Keratinocyte (primary cell): ENCODE data around the gene B3GNT2. TPM values are rescaled to one million over a fixed set of nuclear protein-coding genes. Genes with fewer than 3 reads are reported as not detected.

Source experiments
- DNase-seq: peaks from one replicate; pipeline ENCODE4 v3.0.0-alpha.2; 2011; ENCODE audit warnings: low read depth, missing footprints, low spot score
- FAIRE-seq: peaks from 2 replicates; lab custom pipeline; 2011; peaks lifted over from hg19 to GRCh38; lab: Jason Lieb, UNC
- H2AFZ ChIP-seq: 2 replicates; pipeline ENCODE4 v1.6.0; 2012; ENCODE audit warnings: low read length, control low read depth, inconsistent platforms; ENCODE audit not compliant: control insufficient read depth
- H3K27ac ChIP-seq: 2 replicates; pipeline ENCODE4 v1.5.1; 2011; ENCODE audit warnings: low read length; ENCODE audit not compliant: control insufficient read depth, insufficient read depth
- H3K27me3 ChIP-seq: 3 replicates; pipeline ENCODE4 v1.6.0; 2011; ENCODE audit warnings: low read length; ENCODE audit not compliant: control insufficient read depth, insufficient read depth; ENCODE audit errors: extremely low read depth
- H3K36me3 ChIP-seq, 2 experiments: 2 replicates in 1 of 2; 3 replicates in 1 of 2; pipeline ENCODE4 v1.5.1; 2011; ENCODE audit warnings: low read length in 2 of 2, mild to moderate bottlenecking in 1 of 2; ENCODE audit not compliant: control insufficient read depth in 2 of 2, insufficient read depth in 2 of 2; ENCODE audit errors: extremely low read depth in 1 of 2
- H3K4me1 ChIP-seq: 3 replicates; pipeline ENCODE4 v1.5.1; 2011; ENCODE audit warnings: low read length; ENCODE audit not compliant: control insufficient read depth, insufficient read depth; ENCODE audit errors: extremely low read depth
- H3K4me2 ChIP-seq: 3 replicates; pipeline ENCODE4 v1.6.0; 2011; ENCODE audit warnings: low read depth, low read length; ENCODE audit not compliant: control insufficient read depth, insufficient read depth; ENCODE audit errors: extremely low read depth
- H3K4me3 ChIP-seq, 3 experiments: fragments of 200-600 bp in 1 of 3; sonication (generic) in 1 of 3; 2 replicates in 2 of 3; 3 replicates in 1 of 3; pipeline ENCODE4 v1.5.1; 2011 to 2016; ENCODE audit warnings: low read length in 3 of 3, mild to moderate bottlenecking in 3 of 3, control low read depth in 2 of 3, inconsistent platforms in 1 of 3, low read depth in 1 of 3, mixed read lengths in 1 of 3, mixed run types in 1 of 3, moderate library complexity in 1 of 3; ENCODE audit not compliant: control insufficient read depth in 2 of 3, insufficient read depth in 2 of 3; ENCODE audit errors: extremely low read depth in 1 of 3
- H3K79me2 ChIP-seq: 2 replicates; pipeline ENCODE4 v1.6.0; 2012; ENCODE audit warnings: low read length; ENCODE audit not compliant: control insufficient read depth, insufficient read depth
- H3K9ac ChIP-seq: 3 replicates; pipeline ENCODE4 v1.6.0; 2011; ENCODE audit warnings: low read length; ENCODE audit not compliant: control insufficient read depth, insufficient read depth; ENCODE audit errors: extremely low read depth
- H3K9me1 ChIP-seq: 3 replicates; pipeline ENCODE4 v1.6.0; 2011; ENCODE audit warnings: low read length; ENCODE audit not compliant: control insufficient read depth, insufficient read depth; ENCODE audit errors: extremely low read depth
- H3K9me3 ChIP-seq: 2 replicates; pipeline ENCODE4 v1.5.1; 2012; ENCODE audit warnings: low read depth, low read length; ENCODE audit not compliant: control insufficient read depth
- H4K20me1 ChIP-seq: 3 replicates; pipeline ENCODE4 v1.6.0; 2011; ENCODE audit warnings: low read length; ENCODE audit not compliant: control insufficient read depth, insufficient read depth; ENCODE audit errors: extremely low read depth
- EZH2 ChIP-seq: IDR thresholded peaks from one replicate; pipeline ENCODE4 v1.6.1; 2012; ENCODE audit warnings: inconsistent platforms, mild to moderate bottlenecking, low read length, moderate library complexity
- dilution Hi-C: fragments of 300-500 bp; cut with MboI; formaldehyde crosslinking; loops from one replicate; pipeline ENCODE4 v1.7.0; 2020; ENCODE audit warnings: low sequenced_read_pairs; ENCODE audit not compliant: extremely low pct_ligation_motif_present
- polyA plus RNA-seq, 5 experiments: library from polyadenylated mRNA; depleted of rRNA in 3 of 5; stranded (reverse) in 3 of 5; stranded (forward) in 1 of 5; unstranded in 1 of 5; fragments of >200 nt; gene quantifications; 1 replicate in 1 of 5; 2 replicates in 3 of 5; 3 replicates in 1 of 5; pipeline versions ENCODE4 v1.2.1 to v1.2.3, GENCODE V29; 2011 to 2012; ENCODE audit warnings: missing spikeins in 2 of 5, low read depth in 1 of 5, low replicate concordance in 1 of 5
- TF ChIP-seq, protein P1 (sequence below), 3 experiments: IDR thresholded peaks in 1 of 3; conservative IDR thresholded peaks in 1 of 3; optimal IDR thresholded peaks in 1 of 3; 2 replicates in 2 of 3; 3 replicates in 1 of 3; pipeline versions ENCODE3 to v1.5.1; 2011; ENCODE audit warnings: low read length in 3 of 3, mild to moderate bottlenecking in 3 of 3, moderate library complexity in 2 of 3, control low read depth in 1 of 3, inconsistent platforms in 1 of 3; ENCODE audit not compliant: insufficient read depth in 2 of 3; ENCODE audit errors: extremely low read depth in 1 of 3

B3GNT2 gene
- polyA plus RNA-seq, 1 donor (not counting 4 experiments of a cell fraction or from before 2014, with no cell fraction given): 44.3 TPM

GRCh38 chr2:62147610-62148301 is 48.2 kb upstream of the B3GNT2 start:
- Histone ChIP-seq H3K36me3 (no peaks in the 10 kb centered on the region), H3K9ac (no peak overlapping the region), H3K27ac (peak overlapping the region; percentile 79), H2AFZ (peak overlapping the region; percentile 47), H3K4me3 (no peak overlapping the region), H3K4me2 (peak overlapping the region; percentile 62), H4K20me1 (no peaks in the 10 kb centered on the region), H3K4me1 (peaks cover 44% of the 10 kb centered on the region), H3K27me3 (no peaks in the 10 kb centered on the region), H3K9me3 (no peaks in the 10 kb centered on the region), H3K9me1 (no peaks in the 10 kb centered on the region), H3K79me2 (no peaks in the 10 kb centered on the region)
- DNase-seq (peak; percentile 69), FAIRE-seq (peak; percentile 43)
- TF ChIP-seq, protein P1, sequence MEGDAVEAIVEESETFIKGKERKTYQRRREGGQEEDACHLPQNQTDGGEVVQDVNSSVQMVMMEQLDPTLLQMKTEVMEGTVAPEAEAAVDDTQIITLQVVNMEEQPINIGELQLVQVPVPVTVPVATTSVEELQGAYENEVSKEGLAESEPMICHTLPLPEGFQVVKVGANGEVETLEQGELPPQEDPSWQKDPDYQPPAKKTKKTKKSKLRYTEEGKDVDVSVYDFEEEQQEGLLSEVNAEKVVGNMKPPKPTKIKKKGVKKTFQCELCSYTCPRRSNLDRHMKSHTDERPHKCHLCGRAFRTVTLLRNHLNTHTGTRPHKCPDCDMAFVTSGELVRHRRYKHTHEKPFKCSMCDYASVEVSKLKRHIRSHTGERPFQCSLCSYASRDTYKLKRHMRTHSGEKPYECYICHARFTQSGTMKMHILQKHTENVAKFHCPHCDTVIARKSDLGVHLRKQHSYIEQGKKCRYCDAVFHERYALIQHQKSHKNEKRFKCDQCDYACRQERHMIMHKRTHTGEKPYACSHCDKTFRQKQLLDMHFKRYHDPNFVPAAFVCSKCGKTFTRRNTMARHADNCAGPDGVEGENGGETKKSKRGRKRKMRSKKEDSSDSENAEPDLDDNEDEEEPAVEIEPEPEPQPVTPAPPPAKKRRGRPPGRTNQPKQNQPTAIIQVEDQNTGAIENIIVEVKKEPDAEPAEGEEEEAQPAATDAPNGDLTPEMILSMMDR (optimal IDR thresholded peaks at IDR 0.05 in 1 of 3, IDR thresholded peaks at IDR 0.05 in 1 of 3, conservative IDR thresholded peaks at IDR 0.05 in 1 of 3; ENCODE audit: extremely low read depth in 1 of 3, insufficient read depth in 2 of 3, low read length in 3 of 3): peak in 1 of 3 experiments; percentile 9
- no peak for TF ChIP-seq EZH2
- dilution Hi-C loops: no loop called here

- Histone ChIP-seq H3K4me3 (no peak overlapping the region), H3K4me1 (peaks cover 36% of the 10 kb centered on the region), H3K27me3 (no peaks in the 10 kb centered on the region), H3K79me2 (no peaks in the 10 kb centered on the region), H3K4me2 (peak overlapping the region; percentile 41), H3K9ac (no peak overlapping the region), H3K36me3 (no peaks in the 10 kb centered on the region), H3K9me3 (no peaks in the 10 kb centered on the region), H3K9me1 (no peaks in the 10 kb centered on the region), H3K27ac (peak overlapping the region; percentile 74), H4K20me1 (no peaks in the 10 kb centered on the region), H2AFZ (no peak overlapping the region)
- no peak for TF ChIP-seq EZH2
- TF ChIP-seq, protein P1 (optimal IDR thresholded peaks at IDR 0.05 in 1 of 3, IDR thresholded peaks at IDR 0.05 in 1 of 3, conservative IDR thresholded peaks at IDR 0.05 in 1 of 3; ENCODE audit: extremely low read depth in 1 of 3, insufficient read depth in 2 of 3, low read length in 3 of 3): no peak
- dilution Hi-C loops: no loop called here
- peak; percentile 75 for DNase-seq
- peak; percentile 81 for FAIRE-seq
These were observed 46.2 kb upstream of the B3GNT2 start for GRCh38 chr2:62149708-62150107.
